Esophagus muscularis mucosa (tissue), 4 donors: ENCODE results near the gene CTNNA2. TPM values are rescaled to one million over a fixed set of nuclear protein-coding genes. Genes with fewer than 3 reads are reported as not detected.

Experiments
- DNase-seq: peaks from one replicate; pipeline ENCODE4 v3.0.0-alpha.2; 2017; ENCODE audit errors: extremely low spot score
- H3K27ac ChIP-seq, 4 donors: fragments of 200-600 bp; sonication (generic); replicated peaks in 1 of 4; 1 replicate in 3 of 4; 2 replicates in 1 of 4; pipeline ENCODE4 v1.5.1; 2016 to 2019; ENCODE audit warnings: mild to moderate bottlenecking in 1 of 4
- H3K27me3 ChIP-seq, 4 donors: fragments of 200-600 bp; sonication (generic); one replicate each; pipeline versions ENCODE4 v1.5.1 to v1.6.0; 2016 to 2019
- H3K36me3 ChIP-seq, 4 donors: fragments of 200-600 bp; sonication (generic); one replicate each; pipeline ENCODE4 v1.5.1; 2016 to 2019
- H3K4me1 ChIP-seq, 4 donors: fragments of 200-600 bp; sonication (generic); one replicate each; pipeline ENCODE4 v1.5.1; 2016 to 2019
- H3K4me3 ChIP-seq, 4 donors: fragments of 200-600 bp; sonication (generic); 1 replicate in 2 of 4; 2 replicates in 2 of 4; pipeline ENCODE4 v1.5.1; 2016 to 2019; ENCODE audit warnings: mild to moderate bottlenecking in 4 of 4, moderate library complexity in 1 of 4
- H3K9me3 ChIP-seq, 4 donors: fragments of 200-600 bp; sonication (generic); 1 replicate in 3 of 4; 2 replicates in 1 of 4; pipeline ENCODE4 v1.5.1; 2016 to 2019
- EP300 ChIP-seq: sonication (generic); formaldehyde crosslinking; IDR thresholded peaks from one replicate; pipeline ENCODE4 v1.6.1; 2017; ENCODE audit warnings: antibody characterized with exemption
- POLR2A ChIP-seq: fragments of 450-650 bp; IDR thresholded peaks from one replicate; pipeline ENCODE4 v1.6.1; 2017; ENCODE audit warnings: antibody characterized with exemption, moderate library complexity, mild to moderate bottlenecking, low read depth
- POLR2AphosphoS5 ChIP-seq, 2 donors: sonication (generic); formaldehyde crosslinking; IDR thresholded peaks; one replicate each; pipeline ENCODE4 v1.6.1; 2017; ENCODE audit warnings: antibody characterized with exemption in 2 of 2
- WGBS: methylation state at CpG from one replicate; pipeline ENCODE4 v1.1.5; 2018; 5-methylcytosine and 5-hydroxymethylcytosine counted together
- intact Hi-C: fragments of 100-400 bp; cut with DNase I; formaldehyde crosslinking; loops from one replicate; pipeline ENCODE4 v1.15.1; 2023
- total RNA-seq, 4 donors: library from RNA; depleted of rRNA; stranded (reverse); fragments of >200 nt; gene quantifications; one replicate each; pipeline versions ENCODE4 v1.1.0 to v1.2.1, GENCODE V29; 2016
- TF ChIP-seq, protein P1 (sequence below), 3 experiments: fragments of 200-600 bp in 2 of 3; fragments of 450-650 bp in 1 of 3; sonication (generic) in 2 of 3; IDR thresholded peaks; one replicate each; pipeline ENCODE4 v1.5.1; 2017 to 2019; ENCODE audit warnings: antibody characterized with exemption in 3 of 3, mild to moderate bottlenecking in 2 of 3, moderate library complexity in 1 of 3

CTNNA2 gene
- total RNA-seq, 4 donors from 2014 or later = 0.42 to 2.5 (median 1.1) TPM

DNA sequence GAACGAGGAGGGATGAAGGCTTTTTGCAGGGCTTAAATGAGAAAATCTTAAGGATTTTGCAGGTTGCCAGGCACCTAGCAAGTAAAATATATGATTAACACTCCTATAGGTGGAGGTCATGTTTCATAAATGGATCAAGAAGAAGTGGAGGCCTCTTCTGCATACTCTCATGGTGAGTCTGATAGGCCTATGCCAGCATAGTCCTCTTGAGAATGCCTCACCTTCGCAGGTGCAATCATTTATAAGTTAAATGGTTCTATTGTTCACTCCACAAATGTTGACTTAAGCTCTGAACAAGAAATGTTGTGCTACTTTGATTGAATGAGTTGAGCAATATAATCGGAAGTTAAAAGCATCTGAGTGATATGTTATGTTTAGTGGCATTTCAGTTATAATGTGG is 779.6 kb downstream of the CTNNA2 start:
- whole genome bisulfite sequencing = 82% methylated on average over 3 of the region's 3 CpGs
- Histone ChIP-seq H3K4me1 (peaks cover 0 to 29% (median 20%) of the 10 kb centered on the region in 4 donors), H3K4me3 (no peak overlapping the region), H3K27ac (no peak overlapping the region), H3K27me3 (no peaks in the 10 kb centered on the region), H3K36me3 (no peaks in the 10 kb centered on the region), H3K9me3 (peaks cover 0 to 3% (median 0%) of the 10 kb centered on the region in 4 donors)
- TF ChIP-seq, protein P1, sequence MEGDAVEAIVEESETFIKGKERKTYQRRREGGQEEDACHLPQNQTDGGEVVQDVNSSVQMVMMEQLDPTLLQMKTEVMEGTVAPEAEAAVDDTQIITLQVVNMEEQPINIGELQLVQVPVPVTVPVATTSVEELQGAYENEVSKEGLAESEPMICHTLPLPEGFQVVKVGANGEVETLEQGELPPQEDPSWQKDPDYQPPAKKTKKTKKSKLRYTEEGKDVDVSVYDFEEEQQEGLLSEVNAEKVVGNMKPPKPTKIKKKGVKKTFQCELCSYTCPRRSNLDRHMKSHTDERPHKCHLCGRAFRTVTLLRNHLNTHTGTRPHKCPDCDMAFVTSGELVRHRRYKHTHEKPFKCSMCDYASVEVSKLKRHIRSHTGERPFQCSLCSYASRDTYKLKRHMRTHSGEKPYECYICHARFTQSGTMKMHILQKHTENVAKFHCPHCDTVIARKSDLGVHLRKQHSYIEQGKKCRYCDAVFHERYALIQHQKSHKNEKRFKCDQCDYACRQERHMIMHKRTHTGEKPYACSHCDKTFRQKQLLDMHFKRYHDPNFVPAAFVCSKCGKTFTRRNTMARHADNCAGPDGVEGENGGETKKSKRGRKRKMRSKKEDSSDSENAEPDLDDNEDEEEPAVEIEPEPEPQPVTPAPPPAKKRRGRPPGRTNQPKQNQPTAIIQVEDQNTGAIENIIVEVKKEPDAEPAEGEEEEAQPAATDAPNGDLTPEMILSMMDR (IDR thresholded peaks at IDR 0.05) = no peak
- no peak for TF ChIP-seq POLR2A
- TF ChIP-seq EP300 = no peak
- TF ChIP-seq POLR2AphosphoS5 (IDR thresholded peaks at IDR 0.05) = no peak
- no peak for DNase-seq
- intact Hi-C loops = no loop called here

- TF ChIP-seq, protein P1 (IDR thresholded peaks at IDR 0.05) = no peak
- TF ChIP-seq POLR2AphosphoS5 (IDR thresholded peaks at IDR 0.05) (no peak), EP300 (no peak), POLR2A (no peak)
- Histone ChIP-seq H3K4me3 (no peak overlapping the region), H3K27me3 (no peaks in the 10 kb centered on the region), H3K27ac (no peak overlapping the region), H3K9me3 (peaks cover 0 to 3% (median 0%) of the 10 kb centered on the region in 4 donors), H3K4me1 (peaks cover 0 to 29% (median 20%) of the 10 kb centered on the region in 4 donors), H3K36me3 (no peaks in the 10 kb centered on the region)
- DNase-seq = no peak
- intact Hi-C loops = no loop called here
Measured at GRCh38 chr2:80293039-80293438, 780.2 kb downstream of the CTNNA2 start.

GRCh38 chr2:80298954-80299353 is 786.1 kb downstream of the CTNNA2 start:
- TF ChIP-seq POLR2AphosphoS5 (IDR thresholded peaks at IDR 0.05) = no peak
- no peak for TF ChIP-seq POLR2A
- TF ChIP-seq, protein P1 (IDR thresholded peaks at IDR 0.05) = no peak
- TF ChIP-seq EP300 = no peak
- WGBS = 71% methylated on average over 3 of the region's 3 CpGs
- DNase-seq = no peak
- intact Hi-C loops = no loop called here
- peaks cover 0 to 24% (median 10%) of the 10 kb centered on the region in 4 donors for H3K27me3 ChIP-seq
- no peak overlapping the region for H3K27ac ChIP-seq
- no peak overlapping the region for H3K4me3 ChIP-seq
- no peaks in the 10 kb centered on the region for H3K36me3 ChIP-seq
- H3K4me1 ChIP-seq = peaks cover 10 to 18% (median 16%) of the 10 kb centered on the region in 4 donors
- peaks cover 0 to 3% (median 0%) of the 10 kb centered on the region in 4 donors for H3K9me3 ChIP-seq

DNA sequence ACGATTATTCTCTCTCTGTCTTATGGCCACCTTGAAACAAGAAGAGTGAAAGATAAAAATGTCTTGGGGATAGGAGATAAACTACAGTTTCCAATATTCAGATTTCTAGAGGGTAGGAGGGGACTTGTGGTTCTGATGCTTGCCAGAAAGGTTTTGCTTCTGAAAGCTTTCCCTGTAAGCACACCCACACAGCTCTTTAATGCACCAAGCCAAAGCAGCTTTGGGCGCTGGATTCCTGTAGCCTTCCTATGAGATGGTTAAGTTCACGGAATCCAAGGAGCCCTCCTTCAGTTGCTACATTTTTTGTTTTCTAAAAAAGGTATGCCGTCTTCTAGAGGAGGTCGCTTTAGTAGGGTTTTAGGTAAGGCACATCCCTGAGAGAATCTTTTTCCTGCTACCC is 786.8 kb downstream of the CTNNA2 start:
- H3K4me3 ChIP-seq = no peak overlapping the region
- DNase-seq = no peak
- H3K4me1 ChIP-seq = peaks cover 10 to 25% (median 22%) of the 10 kb centered on the region in 4 donors
- peaks cover 0 to 30% (median 12%) of the 10 kb centered on the region in 4 donors for H3K27me3 ChIP-seq
- H3K9me3 ChIP-seq = no peaks in the 10 kb centered on the region
- H3K27ac ChIP-seq = no peak overlapping the region
- 85% methylated on average over 5 of the region's 5 CpGs for WGBS
- H3K36me3 ChIP-seq = no peaks in the 10 kb centered on the region
- TF ChIP-seq EP300 (no peak), POLR2AphosphoS5 (IDR thresholded peaks at IDR 0.05) (no peak), POLR2A (no peak)
- TF ChIP-seq, protein P1 (IDR thresholded peaks at IDR 0.05) = no peak
- intact Hi-C loops = no loop called here

- Histone ChIP-seq H3K36me3 (no peaks in the 10 kb centered on the region), H3K4me1 (peaks cover 15 to 31% (median 27%) of the 10 kb centered on the region in 4 donors), H3K4me3 (no peak overlapping the region), H3K27me3 (peaks cover 0 to 36% (median 16%) of the 10 kb centered on the region in 4 donors), H3K9me3 (no peaks in the 10 kb centered on the region), H3K27ac (no peak overlapping the region)
- 58% methylated on average over 1 of the region's 1 CpG for WGBS
- DNase-seq = no peak
- intact Hi-C loops = no loop called here
- TF ChIP-seq EP300 (no peak), POLR2A (no peak), POLR2AphosphoS5 (IDR thresholded peaks at IDR 0.05) (no peak)
- TF ChIP-seq, protein P1 (IDR thresholded peaks at IDR 0.05) = no peak
Measured at GRCh38 chr2:80300346-80300745, 787.5 kb downstream of the CTNNA2 start.
